Stimulated activated CD4-positive, alpha-beta T cell treated with anti-CD3 and anti-CD28 coated beads, Interleukin-15, amount 100 ng/mL, for 1 hour (primary cell): ENCODE data around the gene IQCB1.
"Not testable (repeated sequence)": the region's sequence is repeated elsewhere in the genome, so short reads cannot be mapped to it uniquely, and the experiment has no call there.

ENCODE experiments used
- DNase-seq, 2 donors: peaks; one replicate each; pipeline ENCODE4 v3.0.0-alpha.2; 2020; ENCODE audit warnings: low read depth in 1 of 2, low spot score in 1 of 2

Gene IQCB1

GRCh38 chr3:121748680-121749275, 86.1 kb downstream of the IQCB1 start:
- DNase-seq: peak in 1 of 2 donors; percentile 1

DNA sequence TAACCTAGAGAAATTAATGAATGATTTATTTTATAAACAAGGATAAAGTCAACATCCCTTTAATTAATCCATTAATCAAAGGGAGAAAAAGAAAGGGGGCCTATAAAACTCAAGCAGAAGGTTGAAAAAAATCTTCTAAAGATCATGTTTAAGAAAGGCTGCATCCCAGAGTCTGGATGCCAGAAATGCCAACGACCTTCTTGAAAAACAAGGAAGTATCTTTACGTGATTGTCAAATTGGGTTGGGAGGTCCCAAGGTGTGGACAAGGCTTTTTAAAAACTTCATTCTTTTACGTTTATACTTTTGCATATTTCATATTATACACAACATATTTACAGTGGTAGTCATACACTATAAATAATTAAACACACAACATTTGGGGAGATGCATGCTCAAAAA, 86.9 kb downstream of the IQCB1 start:
- no peak for DNase-seq

GRCh38 chr3:121743106-121743505, 91.8 kb downstream of the IQCB1 start:
- DNase-seq: not testable (repeated sequence)

GRCh38 chr3:121740896-121741295, 94.0 kb downstream of the IQCB1 start:
- DNase-seq: no peak

- no peak for DNase-seq
These were observed 95.0 kb downstream of the IQCB1 start for GRCh38 chr3:121739902-121740301.

DNA sequence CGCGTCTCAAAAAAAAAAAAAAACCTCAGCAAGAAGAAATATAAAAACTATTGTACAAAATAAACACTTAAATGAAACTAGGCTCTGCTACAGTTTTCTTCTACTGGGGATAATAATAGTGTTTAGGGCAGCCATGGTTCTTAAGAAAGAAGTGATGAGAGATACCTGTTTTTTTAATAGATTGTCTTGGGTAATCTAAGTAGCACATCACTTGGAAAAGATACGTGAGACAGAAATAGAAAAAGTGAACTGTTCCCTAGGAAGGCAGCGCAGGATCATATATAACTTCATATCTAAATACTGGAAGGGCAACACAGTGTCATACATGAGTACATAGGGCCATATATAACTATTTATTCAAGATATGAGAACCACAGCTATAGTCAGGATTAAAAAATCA, 97.2 kb downstream of the IQCB1 start:
- DNase-seq: no peak

GRCh38 chr3:121736112-121736511, 98.7 kb downstream of the IQCB1 start:
- no peak for DNase-seq

DNA sequence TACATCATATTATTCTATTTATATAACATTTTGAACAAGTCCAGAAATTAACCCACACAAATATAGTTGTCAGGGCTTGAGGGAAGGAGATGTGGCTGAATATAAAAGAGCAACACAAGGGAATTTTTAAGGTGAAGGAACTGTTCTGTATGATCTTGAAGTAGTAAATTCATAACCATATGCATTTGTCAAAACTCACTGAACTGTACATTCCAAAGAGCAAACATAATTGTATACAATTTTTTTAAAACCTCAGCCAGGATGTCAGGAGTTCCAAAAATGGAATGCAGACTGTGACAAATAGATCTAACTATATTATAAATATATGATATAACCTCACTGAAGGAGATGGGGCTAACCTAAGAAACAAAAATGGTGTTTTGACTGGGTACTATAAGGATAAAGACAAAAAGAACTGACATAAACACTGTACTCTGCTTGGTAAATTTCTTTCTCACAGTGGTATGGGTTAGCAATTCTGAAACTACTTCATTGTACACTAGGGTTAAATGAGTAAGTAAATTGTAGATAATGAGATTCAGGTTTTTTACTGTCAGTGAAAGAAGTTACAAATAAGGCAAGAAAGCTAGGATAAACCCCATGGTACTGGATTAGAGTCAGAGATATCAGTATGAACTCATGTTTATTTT, 99.7 kb downstream of the IQCB1 start:
- no peak for DNase-seq

DNA sequence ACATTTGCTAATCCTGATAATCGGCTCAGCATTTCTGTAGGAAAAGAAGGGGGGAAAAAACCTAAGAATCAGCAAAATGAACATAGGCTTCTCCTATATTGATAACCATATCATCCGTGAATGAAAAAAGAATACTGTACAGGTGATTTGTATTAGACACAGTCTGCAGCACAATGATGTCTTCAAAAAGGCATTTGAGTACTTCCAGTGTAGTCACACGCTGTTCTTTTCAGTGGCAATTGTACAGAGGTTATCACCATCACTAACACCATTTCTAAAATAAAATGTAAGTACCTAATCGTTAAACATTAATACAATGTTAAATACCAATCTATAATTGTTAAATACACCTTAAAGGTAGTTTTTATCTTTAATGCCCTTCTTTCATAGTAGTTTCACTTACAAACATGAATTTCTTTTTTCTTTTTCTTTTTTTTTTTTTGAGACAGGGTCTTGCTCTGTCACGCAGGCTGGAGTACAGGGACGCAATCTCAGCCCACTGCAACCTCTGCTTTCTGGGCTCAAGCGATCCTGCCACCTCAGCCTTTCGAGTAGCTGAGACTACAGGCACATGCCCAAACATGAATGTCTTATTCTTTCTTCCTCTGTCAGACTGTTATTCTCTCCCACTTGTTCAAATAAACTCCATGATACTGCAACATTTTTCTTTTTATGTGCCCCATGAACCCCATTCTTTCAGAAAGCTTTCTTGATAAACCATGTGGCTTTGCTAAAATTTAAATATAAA, 103.7 kb downstream of the IQCB1 start:
- no peak for DNase-seq

- DNase-seq: no peak
These were observed 110.7 kb downstream of the IQCB1 start for GRCh38 chr3:121724130-121724529.

DNA sequence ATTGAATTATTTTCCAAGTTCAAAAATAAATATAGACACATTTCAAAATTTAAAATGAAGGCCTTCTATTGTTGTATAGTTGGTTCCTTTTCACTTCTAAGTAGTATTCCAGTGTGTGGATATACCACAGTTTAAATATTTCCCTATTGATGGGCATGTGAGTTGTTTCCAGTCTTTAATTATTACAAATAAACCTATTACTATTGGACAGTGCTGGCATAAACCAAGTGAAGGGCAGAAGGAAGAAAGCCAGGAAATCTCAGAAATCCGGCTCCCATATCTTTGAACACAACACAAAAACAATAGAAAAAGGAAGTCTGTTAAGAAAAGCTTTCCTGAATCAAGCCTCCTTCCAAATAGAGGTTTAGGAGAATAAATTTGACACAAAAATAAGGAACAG, 111.4 kb downstream of the IQCB1 start:
- no peak for DNase-seq

DNA sequence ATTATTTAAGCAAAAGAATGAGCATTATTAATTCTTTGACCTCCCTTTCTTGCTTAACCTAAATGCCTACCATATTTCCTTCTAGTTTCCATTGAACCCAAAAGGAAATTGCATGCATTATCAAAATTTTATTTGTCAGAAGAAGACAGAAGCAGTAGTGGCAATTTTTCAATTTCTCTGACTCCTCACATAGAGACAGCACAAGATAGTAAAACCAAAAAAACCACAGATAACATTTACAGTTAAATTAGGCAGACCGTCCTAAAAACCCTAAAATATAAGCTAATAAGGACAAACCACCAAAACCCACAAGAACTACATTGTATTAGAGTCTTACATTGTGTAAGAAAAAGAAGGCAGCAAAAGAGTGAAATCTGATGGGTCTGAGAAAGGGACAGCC, 112.4 kb downstream of the IQCB1 start:
- no peak for DNase-seq

DNA sequence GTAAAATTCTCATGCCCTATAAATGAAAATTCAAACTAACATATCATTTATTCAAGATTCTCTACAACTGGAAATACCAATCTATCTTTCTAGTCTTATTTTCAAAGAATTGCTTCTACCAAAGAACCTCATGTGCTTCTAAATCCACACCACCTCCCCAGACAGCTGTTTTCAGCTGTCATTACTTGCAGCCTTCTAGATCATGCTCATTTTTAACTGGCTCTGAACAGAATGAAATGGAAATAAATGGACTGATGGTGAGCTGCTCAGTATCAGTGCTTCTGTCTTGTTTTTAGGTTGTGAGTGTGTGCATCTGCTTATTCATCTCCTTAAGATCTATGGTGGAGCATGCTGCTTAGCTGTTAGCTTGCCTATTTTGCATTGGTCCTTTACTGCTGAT, 114.7 kb downstream of the IQCB1 start:
- no peak for DNase-seq
